HepG2 (cell line): ENCODE data around the gene BCAS3. TPM values are rescaled to one million over a fixed set of nuclear protein-coding genes. Genes with fewer than 3 reads are reported as not detected.

Experiments
- FOSL2 ChIP-seq: sonication (generic); formaldehyde crosslinking; IDR thresholded peaks from 2 replicates; pipeline ENCODE4 v1.4.0; 2020; ENCODE audit warnings: missing genetic modification reagents
- HNRNPK ChIP-seq: fragments of 200-400 bp; formaldehyde crosslinking; IDR thresholded peaks from 2 replicates; pipeline ENCODE4 v1.6.1; 2018; ENCODE audit warnings: low read length, low read depth, moderate library complexity, mild to moderate bottlenecking; ENCODE audit not compliant: poor library complexity, severe bottlenecking
- HNRNPLL ChIP-seq: fragments of 200-400 bp; formaldehyde crosslinking; IDR thresholded peaks from 2 replicates; pipeline ENCODE4 v1.6.1; 2017; ENCODE audit warnings: mild to moderate bottlenecking, low read depth, low read length; ENCODE audit not compliant: poor library complexity, severe bottlenecking
- JARID2 ChIP-seq: sonication (generic); formaldehyde crosslinking; IDR thresholded peaks from 2 replicates; pipeline ENCODE4 v1.8.1; 2023; ENCODE audit warnings: missing genetic modification reagents, inconsistent platforms; ENCODE audit not compliant: insufficient replicate concordance
- KDM6A ChIP-seq: IDR thresholded peaks from 2 replicates; pipeline ENCODE4 v1.6.1; 2016; ENCODE audit warnings: low read depth
- KLF12 ChIP-seq: sonication (generic); formaldehyde crosslinking; IDR thresholded peaks from 2 replicates; pipeline ENCODE4 v1.4.0; 2020; ENCODE audit warnings: missing genetic modification reagents, borderline replicate concordance
- MNT ChIP-seq: fragments of 450-650 bp; IDR thresholded peaks from 2 replicates; pipeline ENCODE4 v1.6.1; 2016
- MYNN ChIP-seq: sonication (generic); formaldehyde crosslinking; IDR thresholded peaks from 2 replicates; pipeline ENCODE4 v1.4.0; 2020; ENCODE audit warnings: mild to moderate bottlenecking, low read depth, missing genetic modification reagents
- NFE2L1 ChIP-seq: sonication (generic); formaldehyde crosslinking; IDR thresholded peaks from 2 replicates; pipeline ENCODE4 v1.4.0; 2020; ENCODE audit warnings: missing genetic modification reagents, mild to moderate bottlenecking, borderline replicate concordance
- NFKBIZ ChIP-seq: IDR thresholded peaks from 2 replicates; pipeline ENCODE4 v1.6.1; 2018; ENCODE audit warnings: missing genetic modification reagents, missing compliant biosample characterization
- RBFOX2 ChIP-seq: fragments of 200-400 bp; formaldehyde crosslinking; IDR thresholded peaks from 2 replicates; pipeline ENCODE4 v1.6.1; 2017; ENCODE audit warnings: low read depth, mild to moderate bottlenecking, low read length
- SAFB2 ChIP-seq: sonication (generic); formaldehyde crosslinking; IDR thresholded peaks from 2 replicates; pipeline ENCODE4 v1.5.1; 2020; ENCODE audit warnings: missing genetic modification reagents, low read depth, mild to moderate bottlenecking, borderline replicate concordance
- SALL1 ChIP-seq: sonication (generic); formaldehyde crosslinking; IDR thresholded peaks from 2 replicates; pipeline ENCODE4 v1.8.0; 2022; ENCODE audit warnings: mild to moderate bottlenecking, missing genetic modification reagents
- SNAI1 ChIP-seq: sonication (generic); formaldehyde crosslinking; IDR thresholded peaks from 2 replicates; pipeline ENCODE4 v1.5.0; 2020; ENCODE audit warnings: mild to moderate bottlenecking, missing genetic modification reagents, borderline replicate concordance
- TBP ChIP-seq: sonication (generic); formaldehyde crosslinking; IDR thresholded peaks from 2 replicates; pipeline ENCODE4 v1.5.0; 2020; ENCODE audit warnings: missing genetic modification reagents
- ZBTB20 ChIP-seq: sonication (generic); formaldehyde crosslinking; IDR thresholded peaks from 2 replicates; pipeline ENCODE4 v1.8.1; 2023; ENCODE audit warnings: missing genetic modification reagents, low read depth, mild to moderate bottlenecking, borderline replicate concordance
- ZBTB43 ChIP-seq: sonication (generic); formaldehyde crosslinking; conservative IDR thresholded peaks from 2 replicates; pipeline ENCODE4 v1.4.0; 2020; ENCODE audit warnings: missing genetic modification reagents
- ZNF614 ChIP-seq: IDR thresholded peaks from 2 replicates; pipeline ENCODE4 v1.6.1; 2018; ENCODE audit warnings: missing biosample characterization, missing genetic modification reagents, inconsistent platforms, borderline replicate concordance
- ZNF83 ChIP-seq: sonication (generic); formaldehyde crosslinking; IDR thresholded peaks from 2 replicates; pipeline ENCODE4 v1.4.0; 2020; ENCODE audit warnings: missing genetic modification reagents, mild to moderate bottlenecking, borderline replicate concordance
- polyA plus RNA-seq, 8 experiments: library from polyadenylated mRNA; depleted of rRNA in 3 of 8; stranded (reverse) in 7 of 8; unstranded in 1 of 8; fragments of >200 nt; fragmentation: Illumina TruSeq in 4 of 8; extraction: Trizol in 4 of 8; gene quantifications; 2 replicates each; pipeline versions ENCODE4 v1.2.1 to v1.2.3, GENCODE V29; 2011 to 2016; ENCODE audit warnings: low read depth in 4 of 8, missing spikeins in 1 of 8, mixed read lengths in 1 of 8; ENCODE audit not compliant: insufficient read depth in 1 of 8
- total RNA-seq, 5 experiments: library from RNA; depleted of rRNA; stranded (reverse); fragments of >200 nt; fragmentation: Illumina TruSeq; extraction: Trizol; gene quantifications; 2 replicates each; pipeline ENCODE4 v1.2.3, GENCODE V29; 2016; ENCODE audit warnings: low read depth in 1 of 5
- TF ChIP-seq, protein P1 (sequence below): sonication (generic); formaldehyde crosslinking; IDR thresholded peaks from 2 replicates; pipeline ENCODE4 v1.4.0; 2020; ENCODE audit warnings: missing genetic modification reagents, mild to moderate bottlenecking, borderline replicate concordance
- TF ChIP-seq, protein P2 (sequence below): sonication (generic); formaldehyde crosslinking; IDR thresholded peaks from 2 replicates; pipeline ENCODE4 v1.4.0; 2020; ENCODE audit warnings: missing genetic modification reagents

BCAS3 gene
- total and polyA plus RNA-seq, 2 of the 13 experiments (the other 11 are each of a cell fraction or from before 2014, with no cell fraction given), result 10.7 to 11.2 TPM

GRCh38 chr17:61394630-61395408 is 717.2 kb downstream of the BCAS3 start (continued):
- TF ChIP-seq, protein P1, sequence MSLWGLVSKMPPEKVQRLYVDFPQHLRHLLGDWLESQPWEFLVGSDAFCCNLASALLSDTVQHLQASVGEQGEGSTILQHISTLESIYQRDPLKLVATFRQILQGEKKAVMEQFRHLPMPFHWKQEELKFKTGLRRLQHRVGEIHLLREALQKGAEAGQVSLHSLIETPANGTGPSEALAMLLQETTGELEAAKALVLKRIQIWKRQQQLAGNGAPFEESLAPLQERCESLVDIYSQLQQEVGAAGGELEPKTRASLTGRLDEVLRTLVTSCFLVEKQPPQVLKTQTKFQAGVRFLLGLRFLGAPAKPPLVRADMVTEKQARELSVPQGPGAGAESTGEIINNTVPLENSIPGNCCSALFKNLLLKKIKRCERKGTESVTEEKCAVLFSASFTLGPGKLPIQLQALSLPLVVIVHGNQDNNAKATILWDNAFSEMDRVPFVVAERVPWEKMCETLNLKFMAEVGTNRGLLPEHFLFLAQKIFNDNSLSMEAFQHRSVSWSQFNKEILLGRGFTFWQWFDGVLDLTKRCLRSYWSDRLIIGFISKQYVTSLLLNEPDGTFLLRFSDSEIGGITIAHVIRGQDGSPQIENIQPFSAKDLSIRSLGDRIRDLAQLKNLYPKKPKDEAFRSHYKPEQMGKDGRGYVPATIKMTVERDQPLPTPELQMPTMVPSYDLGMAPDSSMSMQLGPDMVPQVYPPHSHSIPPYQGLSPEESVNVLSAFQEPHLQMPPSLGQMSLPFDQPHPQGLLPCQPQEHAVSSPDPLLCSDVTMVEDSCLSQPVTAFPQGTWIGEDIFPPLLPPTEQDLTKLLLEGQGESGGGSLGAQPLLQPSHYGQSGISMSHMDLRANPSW (CRISPR knock-in tag), result no peak; the same call in 1 of the 2 replicates
- TF ChIP-seq ZBTB43 (CRISPR knock-in tag) (no peak), ZNF83 (no peak), SNAI1 (no peak), ZNF614 (CRISPR knock-in tag) (no peak), NFE2L1 (CRISPR knock-in tag) (0 out of 2 replicates have a peak, but pooled peaks have one; percentile 75), TBP (CRISPR knock-in tag) (no peak), KDM6A (CRISPR knock-in tag) (no peak), HNRNPK (no peak), MNT (no peak), FOSL2 (no peak), ZBTB20 (CRISPR knock-in tag) (no peak), NFKBIZ (CRISPR knock-in tag) (no peak), JARID2 (CRISPR knock-in tag) (no peak), RBFOX2 (no peak), MYNN (no peak), HNRNPLL (no peak), SALL1 (CRISPR knock-in tag) (no peak), KLF12 (CRISPR knock-in tag) (no peak; the same call in 1 of the 2 replicates), SAFB2 (0 out of 2 replicates have a peak, but pooled peaks have one; percentile 62)
- TF ChIP-seq, protein P2, sequence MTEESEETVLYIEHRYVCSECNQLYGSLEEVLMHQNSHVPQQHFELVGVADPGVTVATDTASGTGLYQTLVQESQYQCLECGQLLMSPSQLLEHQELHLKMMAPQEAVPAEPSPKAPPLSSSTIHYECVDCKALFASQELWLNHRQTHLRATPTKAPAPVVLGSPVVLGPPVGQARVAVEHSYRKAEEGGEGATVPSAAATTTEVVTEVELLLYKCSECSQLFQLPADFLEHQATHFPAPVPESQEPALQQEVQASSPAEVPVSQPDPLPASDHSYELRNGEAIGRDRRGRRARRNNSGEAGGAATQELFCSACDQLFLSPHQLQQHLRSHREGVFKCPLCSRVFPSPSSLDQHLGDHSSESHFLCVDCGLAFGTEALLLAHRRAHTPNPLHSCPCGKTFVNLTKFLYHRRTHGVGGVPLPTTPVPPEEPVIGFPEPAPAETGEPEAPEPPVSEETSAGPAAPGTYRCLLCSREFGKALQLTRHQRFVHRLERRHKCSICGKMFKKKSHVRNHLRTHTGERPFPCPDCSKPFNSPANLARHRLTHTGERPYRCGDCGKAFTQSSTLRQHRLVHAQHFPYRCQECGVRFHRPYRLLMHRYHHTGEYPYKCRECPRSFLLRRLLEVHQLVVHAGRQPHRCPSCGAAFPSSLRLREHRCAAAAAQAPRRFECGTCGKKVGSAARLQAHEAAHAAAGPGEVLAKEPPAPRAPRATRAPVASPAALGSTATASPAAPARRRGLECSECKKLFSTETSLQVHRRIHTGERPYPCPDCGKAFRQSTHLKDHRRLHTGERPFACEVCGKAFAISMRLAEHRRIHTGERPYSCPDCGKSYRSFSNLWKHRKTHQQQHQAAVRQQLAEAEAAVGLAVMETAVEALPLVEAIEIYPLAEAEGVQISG (CRISPR knock-in tag), result 0 out of 2 replicates have a peak, but pooled peaks have one; percentile 4
